Measurements from ENCODE around the gene AFAP1.

The AFAP1 gene

DNA sequence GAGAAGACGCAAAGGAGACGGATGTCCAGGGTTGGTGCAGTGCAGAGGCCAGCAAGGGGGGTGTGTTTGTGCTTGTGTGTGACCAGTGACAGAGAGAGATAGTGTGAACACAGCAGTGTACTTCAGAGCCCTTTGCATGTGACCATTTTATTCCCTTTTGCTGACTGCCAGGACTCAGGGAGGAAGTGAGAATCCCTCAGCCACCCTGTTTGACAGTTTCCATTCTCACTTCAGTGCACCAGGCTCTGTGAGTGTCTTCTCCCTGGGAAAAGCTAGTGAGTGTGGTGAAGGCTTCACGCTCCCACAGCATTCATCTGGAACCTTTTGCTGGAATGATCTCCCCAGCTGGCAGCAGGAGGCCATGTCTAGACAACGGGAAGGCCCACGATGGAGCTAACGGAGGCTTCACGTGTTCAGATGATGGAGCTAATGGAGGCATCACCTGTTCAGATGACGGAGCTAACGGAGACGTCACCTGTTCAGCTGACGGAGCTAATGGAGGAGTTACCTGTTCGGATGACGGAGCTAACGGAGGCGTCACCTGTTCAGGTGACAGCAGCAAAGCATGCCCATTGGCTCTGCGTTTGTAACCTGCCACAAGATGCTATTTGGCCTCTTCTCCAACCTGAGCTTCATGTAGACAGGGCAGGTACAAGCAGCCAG is 195.4 kb downstream of the AFAP1 start:
- DNase-seq, result no peak

DNA sequence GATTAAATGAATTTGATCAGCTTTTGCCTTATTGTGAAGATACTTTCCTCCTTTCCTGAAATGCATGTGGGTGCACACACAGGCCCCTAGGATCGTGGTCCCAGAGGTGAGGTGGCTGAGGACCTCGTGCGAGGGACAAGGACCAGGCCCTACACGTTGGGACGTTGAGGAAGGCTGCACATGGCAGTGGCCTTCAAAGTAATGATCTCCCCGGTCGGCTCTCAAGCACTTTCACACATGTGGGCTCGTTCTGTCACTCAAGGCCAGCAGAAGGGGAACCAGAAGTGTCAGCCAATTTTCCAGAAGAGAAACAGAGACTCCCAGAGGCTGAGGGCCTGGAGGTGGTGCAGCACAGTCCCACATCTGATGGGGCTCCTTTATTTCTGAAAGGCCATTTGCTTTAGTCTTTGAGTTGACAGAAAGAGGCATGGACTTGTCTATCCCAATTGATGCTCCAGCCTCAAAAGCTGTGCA is 196.8 kb downstream of the AFAP1 start:
- no peak for DNase-seq

DNA sequence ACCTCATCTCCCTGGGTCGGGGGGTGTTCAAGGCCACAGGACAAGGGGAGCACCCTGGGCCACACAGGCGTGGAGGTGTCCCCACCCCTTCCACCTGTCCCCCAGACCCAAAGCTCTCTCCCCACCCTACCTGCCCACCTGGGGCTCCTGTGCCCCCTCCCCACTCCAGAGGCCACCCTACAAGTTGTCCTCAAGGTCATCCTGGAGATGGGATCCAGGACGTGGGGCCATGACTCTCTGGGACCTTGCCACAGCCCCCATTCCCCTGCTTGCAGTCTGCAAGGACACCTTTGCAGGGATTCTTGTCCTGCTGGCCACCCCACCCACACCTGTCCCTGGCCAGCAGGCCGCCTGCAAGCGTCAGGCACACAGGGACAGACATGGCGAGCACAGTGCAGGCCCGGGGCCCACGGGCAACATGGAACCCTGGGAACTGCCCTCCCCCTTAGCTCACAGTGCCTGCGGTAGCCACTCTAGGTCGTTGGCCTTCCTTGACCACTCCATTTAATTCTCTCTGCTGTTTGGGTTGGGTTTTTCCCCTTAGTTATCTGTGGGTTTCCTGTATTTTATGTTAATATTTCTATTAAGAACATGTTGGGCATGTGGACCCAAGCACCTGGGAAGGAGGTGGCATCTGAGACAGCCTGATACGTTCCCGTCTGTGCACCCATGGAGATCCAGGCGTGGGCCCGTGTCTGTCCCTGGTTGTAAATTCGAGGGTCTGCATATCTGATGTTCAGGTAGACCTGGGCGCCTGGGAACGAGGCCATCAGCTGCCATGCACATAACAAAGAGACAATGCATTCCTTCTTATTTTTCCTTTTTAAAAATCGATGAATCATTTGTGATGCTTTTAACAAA is 197.5 kb downstream of the AFAP1 start:
- no peak for DNase-seq

DNA sequence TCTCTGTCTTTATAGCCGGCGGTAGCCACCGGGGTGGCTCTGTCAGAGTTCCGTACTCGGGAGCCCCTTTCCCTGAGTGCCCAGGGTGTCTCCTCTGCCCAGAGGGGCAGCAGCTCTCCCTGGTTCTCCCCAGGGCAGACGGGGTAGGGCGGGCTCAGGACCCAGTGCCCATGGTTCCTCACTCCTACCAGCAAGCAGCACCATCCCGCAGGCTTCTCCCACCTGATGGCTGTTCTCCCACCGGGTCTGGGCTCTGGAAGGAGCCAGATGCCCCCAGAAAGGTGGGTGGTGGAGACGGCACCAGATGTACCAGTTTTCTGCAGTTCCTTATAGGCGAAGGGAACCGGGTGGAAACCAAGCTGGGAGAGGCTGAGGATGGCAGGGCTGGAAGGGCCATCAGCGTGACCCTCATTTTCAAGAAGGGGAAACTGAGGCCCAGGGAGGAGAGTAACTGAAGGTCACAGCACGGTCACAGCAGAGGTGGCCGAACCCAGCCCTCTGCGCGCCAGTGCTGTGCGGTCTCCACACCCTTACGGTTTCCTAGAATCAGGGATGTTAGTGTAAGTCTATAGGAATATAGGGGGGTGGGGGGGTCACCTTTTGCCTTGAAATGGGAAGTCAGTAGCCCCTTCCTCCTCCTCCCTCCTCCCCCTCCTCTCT is 198.7 kb downstream of the AFAP1 start:
- no peak for DNase-seq

DNA sequence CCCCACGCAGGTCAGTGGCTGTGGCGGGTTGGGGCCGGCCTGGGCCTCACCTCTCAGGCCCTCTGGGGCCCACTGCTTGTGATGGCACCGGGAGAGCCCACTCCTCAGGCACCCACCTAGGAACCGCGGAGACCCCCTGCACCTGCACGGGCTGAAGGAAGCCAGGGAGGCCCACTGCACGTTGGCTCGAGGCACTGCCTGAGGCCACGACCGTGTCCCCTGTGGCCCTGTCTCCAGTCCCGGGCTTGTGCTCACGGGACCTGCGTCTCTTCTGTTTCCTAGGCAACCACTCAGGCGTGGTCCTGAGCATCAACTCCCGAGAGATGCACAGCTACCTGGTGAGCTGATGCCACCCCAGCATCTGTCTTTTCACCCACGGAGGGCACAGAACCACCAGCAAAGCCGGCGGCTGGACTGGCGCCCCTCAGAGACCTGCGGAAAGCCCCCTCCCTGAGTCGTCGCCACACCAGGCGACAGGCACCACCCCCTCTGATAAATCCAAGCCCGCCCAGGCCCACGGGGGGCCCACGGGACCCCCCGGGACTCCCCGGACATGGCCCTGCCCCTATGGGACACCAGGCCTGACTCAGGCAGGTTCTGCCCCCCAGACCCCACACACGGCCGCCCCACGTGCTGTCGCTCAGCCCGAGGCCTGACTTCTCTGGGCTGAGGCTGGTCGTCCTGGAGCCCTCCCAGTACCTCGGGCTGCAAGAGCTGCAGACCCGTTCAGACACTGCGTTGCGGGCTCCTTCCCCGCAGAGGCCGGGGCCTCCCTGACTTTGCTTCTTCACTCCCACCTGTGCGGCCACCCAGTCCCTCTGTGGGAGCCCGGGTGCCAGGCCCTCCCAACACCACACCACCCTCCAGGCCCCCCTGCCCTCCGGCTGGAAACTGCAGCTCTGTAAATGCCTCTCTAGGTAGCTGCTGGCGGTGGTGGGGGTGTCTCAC is 199.5 kb downstream of the AFAP1 start:
- DNase-seq, result no peak

DNA sequence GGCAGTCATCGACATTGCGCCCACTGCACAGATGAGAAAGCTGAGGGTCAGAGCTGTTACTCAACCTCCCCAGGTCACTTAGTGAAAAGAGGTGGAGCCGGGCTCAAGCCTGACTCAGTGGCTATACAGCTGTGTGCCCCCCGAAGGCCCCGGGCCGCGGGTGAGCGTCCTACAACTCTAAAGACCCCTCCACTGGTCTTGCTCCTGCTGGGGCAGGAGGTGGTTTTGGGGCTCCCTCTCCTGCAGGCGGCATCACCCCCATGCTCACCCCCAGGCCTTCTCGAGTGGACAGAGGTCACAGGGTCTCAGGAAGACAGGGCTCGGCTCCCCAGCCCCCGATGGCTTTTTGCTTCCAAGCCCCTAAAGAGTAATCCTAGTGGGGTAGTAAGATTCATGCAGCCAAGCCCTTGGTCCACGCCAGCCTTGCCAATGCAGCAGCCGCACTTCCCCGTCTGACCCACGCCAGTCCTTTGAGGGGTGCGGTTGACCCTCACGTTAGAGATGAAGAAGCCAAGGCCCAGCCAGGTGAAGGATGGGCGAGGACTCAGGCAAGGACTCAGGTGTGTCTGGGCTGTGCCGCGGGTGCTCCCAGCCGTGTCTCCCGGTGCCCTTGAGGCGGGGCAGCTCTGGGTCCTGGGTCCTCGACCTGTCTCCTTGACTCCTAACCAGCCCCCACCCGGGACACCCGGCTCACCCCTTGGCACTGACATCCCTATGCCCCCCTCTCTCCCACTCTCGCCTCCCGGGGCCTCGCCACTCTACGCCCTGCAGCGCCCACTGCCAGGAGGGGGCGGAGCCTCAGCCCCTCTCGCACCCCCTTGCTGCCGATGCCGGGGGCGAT is 200.4 kb downstream of the AFAP1 start:
- no peak for DNase-seq

DNA sequence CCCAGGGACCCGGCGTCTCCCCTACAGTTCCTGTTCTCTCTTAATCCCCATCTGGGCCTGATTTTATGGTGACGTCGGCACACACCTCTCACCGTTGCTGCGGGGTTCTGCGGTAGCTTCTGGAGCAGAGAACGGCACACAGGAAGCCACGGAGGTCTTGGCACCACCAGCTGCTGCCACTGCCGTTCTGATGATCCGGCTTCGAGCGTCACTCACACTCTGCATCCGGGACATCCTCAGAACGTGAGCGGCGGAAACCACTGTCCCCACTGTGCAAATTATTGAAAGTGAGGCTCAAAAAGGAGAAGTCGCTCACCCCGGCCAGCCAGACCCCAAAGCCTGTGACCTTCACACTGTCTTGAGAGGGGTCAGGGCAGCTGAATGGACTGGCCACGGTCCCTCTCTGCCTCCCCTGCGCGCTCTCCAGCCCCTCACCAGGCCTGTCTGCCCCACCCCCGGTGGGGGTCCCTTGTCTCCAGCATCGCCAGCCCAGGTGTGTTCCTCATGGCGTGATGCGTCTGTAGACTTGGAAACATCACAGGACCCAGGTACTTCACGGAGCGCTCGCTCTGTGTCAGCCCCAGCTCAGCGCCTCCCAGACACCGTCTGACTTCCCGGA is 201.1 kb downstream of the AFAP1 start:
- no peak for DNase-seq

DNA sequence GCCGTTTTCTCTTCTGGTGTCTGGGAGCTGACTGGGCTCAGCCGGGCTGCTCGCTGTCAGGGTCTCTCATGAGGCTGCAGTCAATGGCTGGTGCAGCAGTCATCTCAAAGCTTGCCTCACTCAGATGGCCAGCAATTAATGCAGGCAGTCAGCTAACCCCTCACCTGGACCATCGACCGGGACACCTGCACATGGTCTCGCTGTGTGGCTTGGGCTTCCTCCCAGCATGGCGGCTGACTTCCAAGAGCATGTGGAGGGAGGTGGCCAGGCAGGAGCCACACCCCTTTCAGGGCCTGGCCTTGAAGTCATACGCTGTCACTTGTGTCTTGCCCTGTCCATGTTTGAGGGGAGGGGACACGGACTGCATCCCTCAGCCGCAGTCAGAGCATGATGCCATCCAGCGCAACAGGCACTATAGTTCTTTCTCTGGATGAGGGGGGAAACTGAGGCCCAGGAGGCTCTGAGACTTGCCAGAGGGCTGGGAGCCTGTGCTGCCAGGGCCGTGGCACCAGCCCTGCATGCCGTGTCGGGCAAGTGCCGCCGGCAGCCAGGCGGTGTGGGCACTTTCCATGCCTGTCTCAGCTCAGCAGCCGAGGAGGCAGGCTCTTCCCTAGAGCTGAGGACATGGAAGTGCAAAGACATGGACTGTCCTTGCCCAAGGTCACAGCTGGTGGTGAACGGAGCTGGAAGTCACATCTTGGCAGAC is 201.8 kb downstream of the AFAP1 start:
- DNase-seq, result no peak

DNA sequence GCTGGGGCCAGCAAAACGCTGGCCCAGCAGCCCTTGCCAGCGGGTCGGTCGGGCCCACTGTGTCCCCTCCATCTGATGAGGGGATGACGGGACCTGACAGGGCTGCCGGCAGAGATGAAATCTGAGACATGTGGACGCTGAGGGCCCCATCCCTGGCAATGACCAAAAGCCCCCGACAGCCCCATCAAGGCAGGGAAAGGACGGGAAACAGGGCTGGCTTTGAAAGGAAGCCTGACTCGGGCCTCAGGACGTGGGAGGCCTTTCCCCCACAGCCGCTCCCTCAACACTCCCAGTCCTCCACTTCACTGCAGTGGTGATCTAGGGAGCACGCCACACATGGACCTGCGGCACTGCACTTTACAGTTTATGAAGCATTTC is 202.4 kb downstream of the AFAP1 start:
- DNase-seq, result no peak

DNA sequence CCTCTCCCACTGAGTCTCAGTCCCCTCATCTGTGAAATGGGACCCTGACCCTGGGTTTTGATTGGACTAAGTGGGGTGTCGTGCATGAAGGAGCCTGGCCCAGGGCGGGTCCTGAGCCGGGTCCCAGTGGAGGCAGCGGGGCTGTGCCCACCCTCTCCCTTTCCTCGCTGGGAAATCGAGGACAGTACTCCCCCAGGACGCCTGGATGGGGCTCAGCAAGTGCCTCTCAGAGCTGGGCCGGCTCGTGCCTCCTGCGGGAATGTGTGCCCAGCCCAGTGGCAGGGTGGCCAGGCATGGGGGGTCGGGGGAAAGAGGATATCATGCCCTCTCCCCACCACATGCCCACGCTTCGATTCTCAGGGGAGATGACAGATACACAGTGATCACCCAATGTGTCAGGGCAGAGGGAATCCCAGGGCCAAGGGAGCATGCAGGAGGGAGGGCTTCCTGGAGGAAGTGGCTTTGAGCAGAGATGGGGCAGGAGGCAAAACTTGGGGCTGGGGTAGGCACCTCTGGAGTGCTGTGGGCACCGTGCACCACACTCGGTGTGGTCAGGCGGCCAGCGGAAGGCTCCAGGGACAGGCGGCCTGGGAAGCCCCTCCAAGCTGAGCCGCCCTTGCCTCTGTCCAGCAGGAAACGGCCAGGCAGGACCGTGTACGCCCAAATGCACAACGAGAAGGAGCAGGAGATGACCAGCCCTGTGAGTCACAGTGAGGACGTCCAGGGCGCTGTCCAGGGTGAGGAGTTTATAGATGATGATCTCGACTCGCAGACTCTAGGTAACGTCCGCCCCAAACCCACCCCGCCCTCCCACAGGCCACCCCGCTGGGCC is 203.0 kb downstream of the AFAP1 start:
- no peak for DNase-seq

DNA sequence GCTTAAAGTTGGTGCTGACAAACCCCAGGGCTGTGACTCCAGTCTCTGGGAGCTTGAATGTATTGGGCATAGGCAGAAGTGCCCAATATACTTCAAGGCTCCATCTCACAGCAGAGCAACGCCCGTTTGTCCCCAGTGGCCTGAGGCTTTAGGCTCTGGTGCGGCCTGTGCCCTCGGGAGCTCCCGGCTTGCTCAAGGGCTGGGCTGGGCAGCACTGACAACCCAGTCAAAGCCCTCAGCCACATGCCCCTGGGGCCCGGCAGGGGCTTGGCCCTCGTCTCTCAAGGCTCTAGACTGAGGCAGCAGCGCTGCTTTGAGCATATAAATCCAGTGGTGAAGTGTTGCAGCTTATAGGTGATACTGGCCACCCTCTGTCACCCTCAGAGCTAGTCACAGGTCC is 203.7 kb downstream of the AFAP1 start:
- no peak for DNase-seq

DNA sequence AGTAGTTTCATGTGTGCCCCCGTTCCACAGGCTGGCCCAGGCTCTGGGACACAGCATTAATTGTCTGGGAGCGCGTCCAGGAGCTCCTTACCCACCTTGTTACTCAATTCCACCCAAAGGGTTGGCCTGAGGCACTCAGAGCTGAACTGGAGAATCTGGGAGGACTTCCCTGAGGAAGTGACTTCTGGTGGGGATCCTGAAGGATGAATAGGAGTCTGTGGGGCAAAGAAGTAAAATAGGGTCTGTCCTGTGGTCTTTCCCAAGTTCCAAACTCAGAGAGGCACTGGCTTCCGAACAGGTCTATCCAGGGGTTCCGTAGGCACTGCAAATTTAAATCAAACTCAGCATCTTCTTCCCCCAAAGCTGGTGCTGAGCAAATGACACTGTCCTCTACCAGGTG is 204.3 kb downstream of the AFAP1 start:
- DNase-seq, result no peak

DNA sequence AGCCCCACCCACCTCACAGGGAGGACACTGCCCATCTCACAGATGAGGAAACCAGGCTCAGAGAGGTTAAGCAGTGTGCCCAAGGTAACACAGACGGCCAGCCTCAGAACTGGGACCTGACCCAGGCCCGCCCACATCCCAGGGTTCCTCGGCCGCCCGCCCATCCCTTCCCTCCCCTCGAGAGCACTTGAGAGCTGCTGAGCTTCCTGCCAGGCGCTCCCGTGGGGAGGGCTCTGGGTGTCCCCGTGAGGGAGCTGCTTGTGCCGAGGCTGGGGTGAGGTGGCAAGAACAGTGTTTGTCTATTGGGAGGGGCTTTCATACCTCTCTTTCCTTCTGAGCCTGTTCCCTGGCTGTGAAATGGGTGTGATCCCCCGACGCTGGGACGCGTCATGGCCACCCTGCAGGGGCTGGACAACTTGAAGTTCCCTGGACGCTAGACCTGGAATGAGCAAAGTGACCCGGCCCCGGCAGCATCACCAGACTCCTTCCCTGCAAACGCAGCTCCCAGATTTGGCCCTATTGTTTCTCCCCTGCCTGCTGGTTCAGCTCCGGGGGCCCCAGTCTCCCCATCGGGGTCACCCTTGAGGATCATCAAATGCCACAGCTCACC is 204.9 kb downstream of the AFAP1 start:
- DNase-seq, result no peak

DNA sequence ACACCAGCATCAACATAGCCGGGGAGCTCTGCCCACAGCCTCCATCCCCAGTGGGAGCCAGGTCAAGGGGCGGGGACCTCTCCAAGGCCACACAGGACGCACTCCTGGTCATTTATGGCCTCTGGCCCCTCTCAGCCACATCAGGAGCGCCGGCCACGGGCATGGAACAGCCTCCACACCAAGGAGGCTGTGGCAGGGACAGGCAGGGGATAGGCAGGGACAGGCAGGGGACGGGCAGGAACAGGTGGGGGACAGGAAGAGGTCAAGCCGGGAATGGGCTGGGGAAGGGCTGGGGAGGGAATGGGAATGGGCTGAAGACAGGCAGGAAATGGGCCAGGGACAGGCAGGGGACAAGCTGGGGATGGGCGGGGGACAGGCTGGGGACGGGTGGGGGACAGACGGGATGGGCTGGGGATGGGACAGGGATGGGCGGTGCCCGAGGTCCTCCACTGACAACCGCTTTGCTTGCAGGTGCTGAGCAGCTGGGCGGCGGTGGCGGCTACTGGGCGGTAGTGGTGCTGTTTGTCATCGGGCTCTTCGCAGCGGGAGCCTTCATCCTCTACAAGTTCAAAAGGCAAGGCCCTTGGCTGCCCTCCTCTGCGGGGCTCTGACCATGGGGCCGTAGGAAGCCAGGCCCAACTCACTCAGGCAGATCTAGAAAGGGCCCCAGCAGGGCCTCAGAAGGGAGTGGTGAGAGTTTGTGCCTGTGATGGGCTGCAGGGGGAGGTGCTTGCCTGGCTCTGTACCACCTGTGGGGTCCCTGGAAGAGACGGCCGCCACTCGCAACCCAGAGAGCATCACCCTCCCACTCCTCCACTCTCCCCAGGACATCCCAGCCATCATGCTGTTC is 205.6 kb downstream of the AFAP1 start:
- no peak for DNase-seq

DNA sequence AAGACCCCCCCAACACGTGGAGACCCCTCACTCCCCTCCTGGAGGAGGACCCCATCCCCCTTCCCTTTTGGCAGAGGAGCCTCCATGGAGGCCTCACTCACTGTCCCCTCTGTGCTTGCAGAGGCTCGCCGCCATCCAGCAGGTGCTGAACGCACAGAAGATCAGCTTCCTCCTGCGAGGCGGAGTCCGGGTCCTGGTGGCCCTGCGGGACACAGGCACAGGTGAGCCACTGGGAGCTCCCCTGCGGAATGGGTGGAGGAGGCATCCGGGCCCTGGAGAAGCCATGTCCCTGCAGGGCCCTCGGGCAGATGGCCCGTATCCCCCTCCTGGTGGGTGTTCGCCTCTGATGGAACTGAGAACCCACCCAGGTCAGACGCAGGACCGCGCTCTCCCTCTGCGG is 206.5 kb downstream of the AFAP1 start:
- DNase-seq, result no peak

DNA sequence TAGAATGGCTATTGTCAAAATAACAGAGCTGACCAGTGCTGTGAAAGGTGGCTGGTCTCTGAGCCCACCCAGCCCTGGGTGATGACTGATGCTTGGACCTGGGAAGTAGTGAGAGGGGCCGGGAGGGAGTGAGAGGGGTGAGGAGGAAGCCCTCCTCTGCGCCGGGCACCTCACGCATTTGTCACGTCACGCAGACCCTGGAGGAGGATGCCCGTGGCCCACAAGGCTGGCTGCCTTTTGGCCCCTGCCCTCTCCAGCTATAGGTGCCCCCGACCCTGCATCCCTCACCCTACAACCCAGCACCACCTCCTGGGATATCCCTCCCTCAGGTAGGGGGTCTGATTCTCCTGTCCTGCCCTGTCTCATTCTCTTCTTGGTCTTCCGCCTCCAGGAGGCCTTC is 207.4 kb downstream of the AFAP1 start:
- no peak for DNase-seq

DNA sequence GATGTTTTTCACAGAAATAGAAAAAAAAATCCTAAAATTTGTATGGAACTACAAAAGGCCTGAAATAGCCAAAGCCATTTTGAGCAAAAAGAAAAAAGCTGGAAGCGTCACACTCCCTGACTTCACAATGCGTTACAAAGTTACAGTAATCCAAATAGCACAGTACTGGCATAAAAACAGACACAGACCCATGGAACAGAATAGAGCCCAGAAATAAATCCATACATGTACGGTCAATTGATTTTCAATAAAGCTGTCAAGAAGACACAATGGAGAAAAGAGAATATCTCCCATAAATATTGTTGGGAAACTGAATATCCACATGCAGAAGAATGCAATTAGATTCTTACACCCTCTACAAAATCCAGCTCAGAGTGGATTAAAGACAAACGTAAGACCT is 208.2 kb downstream of the AFAP1 start:
- no peak for DNase-seq

DNA sequence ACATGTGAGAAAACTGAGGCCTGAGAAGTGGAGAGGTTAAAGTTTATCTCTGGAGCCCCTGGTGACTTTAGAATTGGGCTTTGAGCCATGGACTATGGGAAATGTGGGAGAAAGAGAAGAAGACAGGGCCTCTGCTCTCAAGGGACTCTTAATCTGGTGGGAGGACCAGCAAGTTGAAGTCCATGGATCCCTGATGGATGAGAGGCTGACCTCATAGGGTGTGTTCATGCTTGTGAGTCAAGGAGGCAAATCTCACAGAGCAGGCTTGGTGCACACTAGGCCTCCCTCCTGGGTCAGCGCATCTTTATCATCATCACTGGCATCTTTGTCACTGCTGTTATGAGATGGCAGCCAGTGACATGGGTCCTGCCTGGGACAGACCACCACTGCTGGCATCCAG is 211.9 kb downstream of the AFAP1 start:
- no peak for DNase-seq
